Activated T-helper 1 cell treated with Interleukin-2 at 50 U/mL for 16 hours (primary cell): Measurements from ENCODE around the gene GULP1.

Experiments
- DNase-seq: peaks from one replicate; pipeline ENCODE4 v3.0.0-alpha.2; 2020; ENCODE audit warnings: low read depth

Gene GULP1

DNA sequence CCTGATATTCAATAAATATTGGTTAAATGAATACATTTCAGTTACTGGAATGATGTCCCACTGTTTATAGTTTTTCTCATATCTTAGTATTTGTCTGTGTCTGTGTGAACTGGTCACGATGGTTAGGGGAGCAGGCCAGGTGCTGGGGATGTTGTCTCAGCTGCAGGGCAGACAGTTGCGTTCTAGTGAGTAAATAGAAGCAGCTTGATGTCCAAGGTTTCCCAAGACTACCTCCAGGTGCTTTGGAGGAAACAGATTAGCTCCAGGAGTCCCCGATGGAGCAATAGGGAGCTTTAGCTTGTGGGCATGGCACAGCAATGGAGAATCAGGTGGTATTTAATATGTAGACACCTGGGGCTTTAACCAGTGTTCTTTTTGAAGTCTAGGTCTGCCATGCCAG is 75.5 kb downstream of the GULP1 start:
- DNase-seq: no peak

DNA sequence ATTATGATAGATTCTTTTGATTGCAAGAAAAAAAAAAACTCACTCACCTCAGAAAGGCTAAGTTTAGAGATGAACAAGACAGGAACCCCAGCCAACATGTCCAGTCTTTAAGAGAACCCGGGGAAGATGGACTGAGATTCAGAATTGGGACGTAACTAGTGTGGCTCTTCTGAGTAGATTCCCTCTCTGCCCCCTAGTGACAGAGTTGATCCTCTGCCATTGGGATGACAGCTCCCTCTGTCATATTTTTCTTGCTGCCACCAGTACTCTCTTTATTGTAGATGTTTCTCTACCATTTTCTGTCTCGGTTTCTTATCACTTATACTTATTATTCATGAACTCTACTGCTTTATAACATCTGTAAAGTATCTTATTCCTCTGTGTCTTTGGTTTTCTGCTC is 77.7 kb downstream of the GULP1 start:
- DNase-seq: no peak

DNA sequence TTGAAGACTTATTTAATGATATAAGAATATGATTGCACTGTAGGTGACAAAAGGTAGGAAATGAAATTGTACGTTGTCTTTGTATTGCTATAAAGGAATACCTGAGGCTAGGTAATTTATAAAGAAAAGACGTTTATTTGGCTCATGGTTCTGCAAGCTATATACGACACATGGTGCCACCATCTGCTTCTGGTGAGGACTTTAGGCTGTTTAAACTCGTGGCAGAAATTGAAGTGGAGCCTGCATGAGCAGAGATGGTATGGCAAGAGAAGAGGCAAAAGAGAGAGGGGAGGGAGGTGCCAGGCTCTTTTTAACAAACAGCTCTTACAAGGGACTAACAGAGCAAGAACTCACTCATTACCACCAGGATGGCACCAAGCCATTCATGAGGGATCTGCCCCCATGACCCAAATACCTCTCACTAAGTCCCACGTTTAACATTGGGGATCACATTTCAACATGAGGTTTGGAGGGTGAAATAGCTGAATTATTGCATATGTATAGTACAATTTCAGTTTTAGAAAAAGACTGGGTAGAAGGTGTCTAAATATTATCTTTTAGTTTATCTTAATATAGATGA is 86.8 kb downstream of the GULP1 start:
- no peak for DNase-seq

DNA sequence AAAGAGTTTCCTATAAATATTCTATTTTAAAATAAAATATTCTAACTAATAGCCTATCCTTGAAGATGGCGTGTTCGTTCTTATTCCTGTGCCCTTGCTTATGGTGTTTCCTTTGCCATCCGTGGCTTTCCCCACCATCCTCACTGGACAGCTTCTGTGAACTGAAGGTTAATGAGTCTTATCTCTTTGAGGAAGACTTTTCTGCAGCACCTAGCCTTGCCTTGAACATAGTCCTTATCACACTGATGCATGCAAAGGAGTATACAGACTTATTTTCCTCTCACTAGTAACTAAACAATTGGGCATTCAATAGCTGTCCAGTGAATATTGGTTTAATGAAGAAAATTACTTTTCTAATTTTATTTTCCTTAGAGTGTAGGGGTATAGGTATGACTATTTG is 88.1 kb downstream of the GULP1 start:
- no peak for DNase-seq

DNA sequence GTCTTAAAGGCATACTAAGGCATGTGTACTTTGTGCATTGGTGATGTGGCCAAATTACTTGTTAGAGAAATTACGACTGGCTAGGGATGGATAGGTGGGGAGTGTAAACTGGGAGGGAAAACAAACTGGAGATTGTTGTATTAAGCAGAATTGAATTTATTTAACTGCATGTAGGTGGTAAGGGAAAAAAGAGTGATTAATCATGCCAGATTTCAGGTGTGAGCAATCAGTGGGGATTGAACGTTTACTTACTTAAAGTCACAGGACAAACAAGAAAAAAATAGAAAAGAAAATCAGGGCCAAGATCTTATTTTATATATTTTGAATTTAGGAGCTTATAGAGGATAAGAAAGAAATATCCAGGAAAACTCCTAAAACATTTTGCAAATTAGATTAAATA is 88.6 kb downstream of the GULP1 start:
- no peak for DNase-seq

DNA sequence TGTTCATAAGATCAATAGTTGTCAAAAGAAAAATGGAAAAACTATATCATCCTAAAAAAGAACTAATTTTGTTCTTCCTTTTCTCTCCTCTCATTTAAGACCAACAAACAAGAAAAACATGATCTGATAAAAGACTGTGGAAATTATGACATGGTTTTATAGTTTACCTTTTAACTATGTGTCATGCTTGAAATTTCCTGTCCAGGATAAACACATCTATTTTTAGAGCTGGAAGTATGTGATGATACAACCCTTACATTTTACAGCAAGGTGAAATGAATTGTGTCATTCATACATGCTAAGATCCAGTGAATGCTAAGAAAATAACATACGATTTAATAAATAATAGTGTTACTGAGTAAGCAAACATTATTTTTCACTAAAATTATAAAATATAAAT is 89.9 kb downstream of the GULP1 start:
- no peak for DNase-seq

DNA sequence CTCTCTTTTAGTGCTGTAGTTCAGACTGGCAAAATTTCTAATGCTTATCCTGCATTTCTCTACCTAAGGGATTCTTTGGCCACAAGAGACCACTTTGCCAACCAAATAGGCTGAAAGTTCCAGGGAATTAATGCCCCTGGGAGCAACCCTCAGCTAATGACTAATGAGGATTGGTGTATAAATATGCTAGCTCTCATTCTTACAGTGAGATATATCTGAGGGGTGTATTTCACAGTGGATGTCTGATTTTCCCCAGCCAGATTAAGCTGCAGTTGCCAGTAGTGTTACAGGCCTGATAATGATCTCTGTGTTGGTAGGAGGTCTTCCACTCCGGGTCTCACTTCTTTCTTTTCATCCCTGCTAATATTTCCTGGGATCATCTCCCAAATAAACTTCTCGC is 90.4 kb downstream of the GULP1 start:
- no peak for DNase-seq

DNA sequence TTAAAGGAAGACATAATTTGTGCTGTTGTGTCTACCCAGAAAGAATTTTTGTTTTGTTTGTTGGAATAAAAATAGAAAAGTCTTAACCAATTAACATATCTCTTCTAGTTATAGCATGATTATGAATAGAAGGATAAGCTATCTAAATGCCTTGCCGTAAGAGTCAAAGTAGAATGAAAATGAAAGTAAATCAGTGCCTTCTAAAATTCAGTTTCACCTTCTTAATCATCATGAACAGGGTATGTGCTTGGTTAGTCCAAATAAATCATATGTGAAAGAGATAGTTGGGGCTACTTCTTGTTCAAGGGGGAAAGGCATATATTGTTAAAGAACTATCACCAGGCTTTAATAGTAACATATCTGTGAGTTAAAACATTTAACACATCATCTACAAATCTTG is 91.5 kb downstream of the GULP1 start:
- DNase-seq: no peak

DNA sequence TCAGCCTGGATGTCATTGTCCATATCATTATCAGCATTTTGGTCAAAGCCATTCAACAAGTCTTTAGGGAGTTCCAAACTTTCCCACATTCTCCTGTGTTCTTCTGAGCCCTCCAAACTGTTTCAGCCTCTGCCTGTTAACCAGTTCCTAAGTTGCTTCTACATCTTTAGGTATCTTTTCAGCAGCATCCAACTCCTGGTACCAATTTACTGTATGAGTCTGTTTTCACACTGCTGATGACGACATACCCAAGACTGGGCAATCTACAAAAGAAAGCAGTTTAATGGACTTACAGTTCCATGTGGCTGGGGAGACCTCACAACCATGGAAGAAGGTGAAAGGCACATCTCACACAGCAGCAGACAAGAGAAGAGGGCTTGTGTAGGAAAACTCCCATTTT is 94.2 kb downstream of the GULP1 start:
- no peak for DNase-seq

DNA sequence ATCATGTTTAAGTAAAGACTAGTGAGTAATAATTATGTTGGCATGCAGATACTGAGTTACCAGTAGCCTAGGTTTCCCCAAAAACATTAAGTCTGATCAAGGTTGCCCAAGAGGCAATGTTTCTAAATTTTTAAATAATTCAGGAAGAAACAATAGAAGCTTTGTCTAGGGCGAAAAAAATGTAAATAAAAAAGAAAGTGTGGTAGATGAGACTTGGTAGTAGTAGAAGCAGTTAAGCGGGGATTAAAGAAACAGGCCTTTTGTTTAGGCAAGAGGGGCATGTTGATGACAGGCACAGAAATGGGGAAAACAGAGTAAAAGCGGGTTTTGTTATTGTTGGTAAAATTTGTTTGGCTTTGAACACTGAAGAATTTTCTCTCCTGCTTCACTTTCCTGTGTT is 97.2 kb downstream of the GULP1 start:
- DNase-seq: no peak

DNA sequence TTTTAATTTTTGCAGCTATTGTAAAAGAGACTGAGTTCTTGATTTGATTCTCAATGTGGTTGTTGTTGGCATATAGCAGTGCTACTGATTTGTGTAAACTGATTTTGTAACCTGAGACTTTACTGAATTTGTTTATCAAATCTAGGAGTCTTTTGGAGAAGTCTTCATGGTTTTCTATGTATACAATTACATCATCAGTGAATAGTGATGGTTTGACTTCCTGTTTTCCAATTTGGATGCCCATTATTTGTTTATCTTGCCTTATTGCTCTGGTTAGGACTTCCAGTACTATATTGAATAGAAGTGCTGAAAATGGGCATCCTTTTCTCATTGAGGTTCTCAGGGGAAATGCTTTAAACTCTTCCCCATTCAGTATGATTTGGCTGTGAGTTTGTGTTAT is 99.7 kb downstream of the GULP1 start:
- no peak for DNase-seq

DNA sequence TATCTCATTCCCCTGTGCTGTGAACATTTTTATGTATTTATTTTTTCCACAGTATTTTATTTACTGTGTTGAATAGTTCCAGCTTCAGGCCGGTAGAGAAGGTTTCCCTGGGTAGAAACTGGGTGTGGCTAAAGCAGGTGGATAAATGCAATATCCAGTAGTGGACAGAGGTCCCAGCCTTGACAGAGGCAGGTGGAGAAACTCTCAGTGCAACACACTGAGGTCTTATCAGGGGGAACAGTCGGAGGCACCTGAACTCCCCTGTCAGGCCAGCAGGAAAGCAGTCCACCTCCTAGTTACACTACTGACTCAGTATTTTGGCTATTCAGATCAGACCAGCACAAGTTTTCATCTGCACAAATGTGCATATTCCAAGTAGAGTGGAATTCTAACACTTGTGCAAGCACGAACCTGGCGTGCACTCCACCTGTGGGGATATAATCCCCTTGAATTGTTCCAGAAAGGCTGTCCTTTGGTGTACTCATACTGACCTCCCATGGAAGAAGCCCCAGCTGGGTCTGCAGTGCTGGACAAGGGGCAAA is 103.3 kb downstream of the GULP1 start:
- DNase-seq: no peak

DNA sequence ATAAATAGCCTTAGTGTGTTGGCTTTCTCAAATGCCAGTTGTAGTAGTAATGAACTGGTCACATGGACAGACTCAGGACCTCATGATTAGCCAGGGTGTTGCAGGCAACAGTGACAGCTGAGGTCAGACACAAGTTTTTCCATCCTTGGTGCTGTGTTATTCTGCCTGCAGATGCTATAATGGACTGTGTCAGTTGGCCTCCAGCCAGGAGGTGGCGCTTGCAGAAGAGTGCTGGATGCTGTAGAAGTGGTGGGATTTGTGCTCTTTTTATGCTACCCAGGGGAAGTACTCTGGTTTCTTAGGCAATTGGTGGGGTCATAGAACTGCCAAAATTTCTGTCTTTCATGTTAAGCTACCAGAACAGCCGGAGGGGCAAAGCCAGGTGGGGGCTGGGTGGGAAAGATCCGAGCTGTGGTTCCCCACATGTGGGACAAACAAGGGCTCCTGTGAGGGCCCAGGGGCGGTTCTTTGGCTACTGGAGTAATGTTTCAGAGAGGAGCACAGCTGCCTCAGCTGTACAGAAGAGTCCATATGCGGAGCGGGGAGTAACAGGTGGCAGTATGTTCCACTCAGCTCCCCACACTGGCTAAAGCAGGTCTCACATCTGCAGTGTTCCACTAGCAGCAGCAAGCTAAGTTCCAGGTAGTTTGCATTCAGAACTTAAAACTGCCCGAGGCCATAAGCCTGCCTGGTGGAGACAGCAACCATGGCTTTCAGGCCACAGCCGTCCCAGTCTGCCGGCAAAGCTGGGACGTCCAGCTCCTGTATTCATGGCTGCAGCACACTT is 104.4 kb downstream of the GULP1 start:
- DNase-seq: no peak

DNA sequence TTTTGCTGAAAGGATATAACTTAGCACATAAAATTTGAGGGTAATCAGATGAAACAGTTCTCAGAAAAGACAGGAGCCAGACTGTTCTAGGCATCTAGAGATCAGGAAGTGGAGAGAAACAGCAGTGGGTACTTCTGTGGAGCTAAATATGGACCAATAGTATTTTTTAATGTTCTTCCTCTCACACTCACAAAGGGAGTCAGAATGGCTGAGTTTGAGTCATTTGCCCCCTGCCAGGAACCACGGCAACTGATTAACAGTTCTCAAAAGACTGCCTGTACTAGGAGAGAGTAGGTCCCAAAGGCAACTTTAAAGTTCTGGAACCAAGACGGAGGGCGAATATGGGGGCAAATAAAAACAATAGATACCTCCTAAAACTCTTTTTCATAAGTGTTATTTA is 107.5 kb downstream of the GULP1 start:
- DNase-seq: no peak

DNA sequence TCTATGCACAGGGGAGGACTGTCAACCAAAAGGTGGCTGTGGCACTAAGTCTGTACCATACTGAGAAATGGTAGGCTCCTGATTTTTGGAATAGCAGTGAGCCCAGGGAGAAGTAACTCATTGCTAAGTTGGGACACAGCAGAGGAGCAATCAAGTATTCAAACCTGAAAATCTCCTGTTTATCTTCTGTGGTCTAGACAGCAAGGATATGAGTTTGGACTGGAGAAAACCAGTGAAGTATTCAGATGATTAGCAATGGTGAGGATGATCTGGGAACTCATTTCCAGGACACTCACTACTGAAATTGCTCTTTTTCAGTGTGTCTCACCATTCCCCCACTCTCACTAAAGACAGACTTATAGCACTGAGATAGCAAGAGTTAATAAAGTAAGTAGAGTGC is 112.0 kb downstream of the GULP1 start:
- no peak for DNase-seq

DNA sequence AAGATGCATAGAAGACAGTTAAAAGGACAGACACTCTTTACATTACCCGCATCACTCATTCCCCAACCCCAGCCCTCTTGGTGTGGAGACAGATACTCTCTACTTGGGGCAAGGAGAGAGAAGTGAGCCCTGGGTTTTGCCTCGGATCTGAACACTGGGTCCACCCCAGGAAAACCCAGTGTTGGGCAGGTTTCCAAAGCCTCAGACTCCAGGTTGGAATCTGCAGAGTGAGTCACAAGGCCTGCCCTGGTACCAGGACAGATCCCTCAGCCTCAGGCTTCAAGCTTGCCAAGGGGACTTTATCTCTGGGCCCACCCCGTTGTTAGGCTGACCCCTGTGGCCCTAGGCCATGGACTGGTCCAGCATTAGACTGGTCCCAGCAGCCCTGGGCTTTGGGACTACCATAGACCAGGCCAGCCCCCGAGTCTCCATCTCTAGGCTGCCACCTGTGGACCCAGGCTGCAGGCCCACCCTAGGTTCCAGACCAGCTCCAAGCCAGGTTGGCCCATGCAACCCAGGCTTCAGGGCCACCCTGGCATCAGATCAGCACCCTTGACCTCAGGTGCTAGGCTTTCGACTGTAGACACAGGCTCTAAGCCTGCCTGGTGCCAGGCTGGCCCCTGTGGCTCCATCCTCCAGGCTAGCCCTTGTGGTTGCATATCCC is 112.8 kb downstream of the GULP1 start:
- DNase-seq: no peak

DNA sequence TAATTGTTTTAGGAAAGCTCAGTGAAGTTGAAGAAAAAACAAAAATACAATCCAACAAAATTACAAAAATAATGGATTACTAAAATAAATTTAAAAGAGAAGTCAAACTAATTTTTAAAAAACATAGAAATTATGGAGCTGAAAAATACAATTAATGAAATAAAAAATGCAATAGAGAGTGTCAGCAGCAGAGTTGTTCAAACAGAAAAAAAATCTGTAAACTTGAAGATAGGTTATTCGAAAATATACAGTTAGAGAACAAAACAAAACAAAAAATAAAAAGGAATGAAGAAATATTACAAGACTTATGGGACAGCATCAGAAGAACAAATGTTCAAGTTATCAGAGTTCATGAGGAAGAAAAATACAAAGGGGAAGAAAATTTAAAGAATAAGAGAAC is 114.7 kb downstream of the GULP1 start:
- DNase-seq: no peak

DNA sequence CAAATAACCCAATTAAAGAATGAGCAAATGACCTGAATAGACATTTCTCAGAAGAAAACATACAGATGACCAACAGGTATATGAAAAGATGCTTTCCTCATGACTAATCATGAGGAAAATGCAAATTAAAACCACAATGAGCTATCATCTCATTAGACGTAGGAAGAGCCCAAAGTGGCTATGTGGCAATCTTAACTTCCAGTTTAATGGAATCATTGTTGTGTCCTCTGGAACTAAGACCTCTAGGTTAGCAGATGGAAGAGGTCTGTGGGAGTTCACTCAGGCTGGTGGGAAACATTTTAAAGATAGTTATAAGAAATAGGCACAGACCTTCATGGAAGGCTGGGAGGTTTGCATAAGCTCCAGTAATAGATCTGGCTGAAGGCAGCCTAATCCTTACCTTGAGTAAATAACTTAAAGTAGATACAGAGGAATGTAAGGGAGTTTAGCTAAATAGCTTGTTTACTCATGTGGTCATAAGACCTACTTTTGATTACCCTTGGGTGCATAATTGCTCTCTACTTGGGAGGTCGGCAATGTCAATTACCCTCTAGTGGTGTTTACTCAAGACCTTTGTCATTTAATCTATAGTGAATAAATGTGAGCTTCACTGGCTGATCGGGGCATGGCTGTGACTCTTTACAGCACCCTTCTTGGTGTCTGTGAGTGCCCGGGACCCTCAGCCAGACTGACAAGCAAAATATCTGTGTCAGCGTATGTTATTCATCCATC is 119.0 kb downstream of the GULP1 start:
- no peak for DNase-seq

DNA sequence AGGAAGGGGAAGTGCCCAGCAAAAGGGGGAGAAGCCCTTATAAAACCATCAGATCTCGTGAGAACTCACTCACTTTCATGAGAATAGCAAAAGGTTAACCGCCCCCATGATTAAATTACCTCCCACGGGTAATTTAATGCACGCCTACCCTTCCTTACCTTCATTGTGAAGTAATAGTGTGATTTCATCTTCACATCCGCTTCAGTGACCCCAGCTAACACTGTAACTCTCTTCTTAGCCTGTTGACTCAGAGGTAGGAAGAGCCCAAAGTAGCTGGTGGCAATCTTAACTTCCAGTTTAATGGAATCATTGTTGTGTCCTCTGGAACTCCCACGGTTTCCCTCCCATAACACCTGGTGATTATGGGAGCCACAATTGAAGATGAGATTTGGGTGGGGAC is 120.5 kb downstream of the GULP1 start:
- no peak for DNase-seq

DNA sequence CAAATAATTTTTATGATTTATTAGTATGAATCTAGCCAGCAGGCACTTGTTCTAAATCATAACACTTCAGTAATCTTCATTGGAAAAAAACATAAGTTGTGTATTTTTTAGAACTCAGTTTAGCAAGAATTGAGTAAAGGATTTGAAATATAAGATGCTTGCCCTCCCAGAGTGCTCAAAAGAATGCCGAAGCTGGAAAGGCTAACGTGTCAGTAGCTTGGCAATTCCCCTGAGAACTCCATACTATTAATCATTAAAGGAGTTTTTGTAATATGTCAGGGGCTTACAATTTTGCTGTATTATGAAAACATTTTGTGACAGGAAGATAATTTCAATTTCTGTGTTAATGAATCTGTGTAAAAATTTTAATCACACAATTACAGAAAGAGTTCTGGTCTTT is 122.7 kb downstream of the GULP1 start:
- DNase-seq: no peak

DNA sequence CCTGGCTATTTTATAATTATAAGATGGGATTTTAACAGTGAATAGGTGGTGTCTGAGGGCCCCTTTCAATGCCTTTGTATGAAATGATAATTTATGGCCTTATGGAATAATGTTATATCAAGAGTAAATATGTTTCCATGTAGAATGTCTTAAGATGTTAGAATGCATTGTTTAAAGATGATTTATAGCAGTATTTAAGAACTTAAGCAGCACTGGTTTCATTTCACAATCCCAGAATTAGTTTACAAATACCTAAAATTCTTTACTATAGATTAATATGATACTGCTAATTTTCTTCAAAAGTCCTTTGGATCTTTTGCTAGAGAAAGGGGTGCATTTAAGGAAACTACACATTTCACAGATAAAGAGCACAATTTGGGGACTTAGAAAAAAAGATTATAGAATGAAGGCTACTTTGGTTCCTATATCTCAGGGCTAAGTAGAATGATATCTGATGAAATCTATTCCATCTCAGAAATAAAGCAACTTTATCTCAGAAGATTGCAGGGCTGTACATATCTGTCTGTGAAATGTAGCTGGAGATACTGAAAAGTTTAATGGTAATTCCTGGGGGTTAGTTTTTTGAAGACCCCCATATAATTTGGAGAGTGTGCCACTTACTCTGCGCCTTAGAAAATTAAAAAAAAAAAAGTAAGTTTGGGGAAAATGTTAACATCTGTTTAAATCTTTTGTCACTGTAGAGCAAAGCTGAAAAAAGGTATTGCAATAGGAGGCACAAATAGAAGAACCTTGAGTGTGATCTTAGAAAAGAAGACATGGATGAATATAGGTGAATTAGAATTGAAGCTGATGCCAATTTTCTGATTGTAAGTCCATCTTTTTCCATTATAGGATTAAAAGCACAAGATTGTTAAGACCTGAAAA is 123.4 kb downstream of the GULP1 start:
- DNase-seq: no peak

DNA sequence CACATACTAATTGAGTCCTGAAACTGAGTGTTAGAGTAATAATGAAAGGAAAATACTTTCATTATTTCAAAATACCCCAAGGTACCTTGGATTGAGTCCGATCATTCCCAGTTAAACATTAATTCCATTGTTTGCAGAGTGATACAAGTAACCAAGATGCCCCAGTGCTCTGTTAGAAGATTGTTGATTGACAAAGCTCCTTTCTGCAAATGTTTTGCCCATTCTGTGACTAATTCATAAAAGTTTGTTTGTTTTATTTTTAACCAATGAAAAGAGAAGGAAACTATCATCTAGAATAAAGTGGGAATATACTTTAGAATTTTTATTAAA is 124.0 kb downstream of the GULP1 start:
- DNase-seq: no peak
